A172 (cell line): ENCODE measurements around the gene RAI14. TPM values are rescaled to one million over a fixed set of nuclear protein-coding genes. Genes with fewer than 3 reads are reported as not detected.
"Not testable (repeated sequence)": the region's sequence is repeated elsewhere in the genome, so short reads cannot be mapped to it uniquely, and the experiment has no call there.

Source experiments
- DNase-seq: peaks from one replicate; pipeline ENCODE4 v3.0.0-alpha.2; 2015; ENCODE audit warnings: low spot score
- total RNA-seq: library from RNA; depleted of rRNA; stranded (reverse); fragments of >200 nt; shearing (Covaris generic); gene quantifications from 2 replicates; pipeline ENCODE4 v1.2.3, GENCODE V29; 2014

RAI14 gene
- total RNA-seq, 1 experiment from 2014 or later = 66.0 TPM

- DNase-seq = no peak
Observed at GRCh38 chr5:34731435-34732232, 75.5 kb downstream of the RAI14 start.

- DNase-seq = no peak
Observed at GRCh38 chr5:34734326-34734725, 78.2 kb downstream of the RAI14 start.

- peak; percentile 22 for DNase-seq
Observed at GRCh38 chr5:34735491-34736426, 79.6 kb downstream of the RAI14 start.

- DNase-seq = peak; percentile 52
Observed at GRCh38 chr5:34736445-34737115, 80.5 kb downstream of the RAI14 start.

GRCh38 chr5:34737731-34738130, 81.6 kb downstream of the RAI14 start:
- DNase-seq = no peak

- DNase-seq = no peak
Observed at GRCh38 chr5:34738381-34738780, 82.3 kb downstream of the RAI14 start.

- DNase-seq = no peak
Observed at GRCh38 chr5:34740389-34740806, 84.3 kb downstream of the RAI14 start.

GRCh38 chr5:34742061-34742460, 85.9 kb downstream of the RAI14 start:
- DNase-seq = no peak

GRCh38 chr5:34743878-34744277, 87.8 kb downstream of the RAI14 start:
- DNase-seq = peak; percentile 37

- DNase-seq = no peak
Observed at GRCh38 chr5:34748431-34748830, 92.3 kb downstream of the RAI14 start.

- DNase-seq = no peak
Observed at GRCh38 chr5:34749431-34749873, 93.3 kb downstream of the RAI14 start.

GRCh38 chr5:34750206-34750605, 94.1 kb downstream of the RAI14 start:
- DNase-seq = no peak

- DNase-seq = no peak
Observed at GRCh38 chr5:34751807-34752736, 95.9 kb downstream of the RAI14 start.

GRCh38 chr5:34753236-34753635, 97.1 kb downstream of the RAI14 start:
- not testable (repeated sequence) for DNase-seq

GRCh38 chr5:34755926-34756325, 99.8 kb downstream of the RAI14 start:
- DNase-seq = no peak

GRCh38 chr5:34756781-34757624, 100.9 kb downstream of the RAI14 start:
- DNase-seq = no peak

GRCh38 chr5:34758514-34758913, 102.4 kb downstream of the RAI14 start:
- DNase-seq = no peak

- not testable (repeated sequence) for DNase-seq
Observed at GRCh38 chr5:34759213-34759612, 103.1 kb downstream of the RAI14 start.

GRCh38 chr5:34765662-34766061, 109.5 kb downstream of the RAI14 start:
- no peak for DNase-seq

GRCh38 chr5:34767180-34767579, 111.1 kb downstream of the RAI14 start:
- DNase-seq = no peak
